IMR-90 (cell line): ENCODE measurements around the gene ELANE. TPM values are rescaled to one million over a fixed set of nuclear protein-coding genes. Genes with fewer than 3 reads are reported as not detected.
A peak's percentile ranks its signal among the peaks of the same experiment; 100 is the strongest.

Experiments
- ATAC-seq: fragments of 200-7000 bp; cut with Tn5 transposase; 2 replicates; pipeline ENCODE4 v1.9.1; 2020; ENCODE audit warnings: low read depth, mild to moderate bottlenecking, moderate library complexity
- BruUV-seq: library from RNA; stranded (reverse); fragments of 400-500 nt; replicated peaks from 2 replicates; lab custom pipeline; 2021; lab: Mats Ljungman, UMichigan
- CTCF ChIA-PET: fragments of 300-600 bp; formaldehyde crosslinking; extraction: SDS; loops from one replicate; lab custom pipeline; 2021; ENCODE audit warnings: antibody characterized with exemption; lab: Yijun Ruan, JAX
- POLR2A ChIA-PET: fragments of 300-600 bp; sonication (Branson Sonifier 250); formaldehyde crosslinking; loops from one replicate; lab custom pipeline; 2022; ENCODE audit warnings: antibody characterized with exemption; ENCODE audit not compliant: unreplicated experiment; lab: Charles Lee
- DNase-seq: peaks from one replicate; pipeline ENCODE4 v3.0.0; 2013
- H2AFZ ChIP-seq: replicated peaks from 2 replicates; pipeline ENCODE3; 2013; ENCODE audit warnings: low read length, mild to moderate bottlenecking; ENCODE audit not compliant: poor library complexity
- H2AK5ac ChIP-seq: 2 replicates; pipeline ENCODE4 v1.6.1; 2013; ENCODE audit warnings: low read depth, low read length, inconsistent platforms
- H2AK9ac ChIP-seq: replicated peaks from 2 replicates; pipeline ENCODE3; 2013; ENCODE audit warnings: mild to moderate bottlenecking, low read depth, low read length, moderate library complexity; ENCODE audit not compliant: poor library complexity
- H2BK120ac ChIP-seq: 2 replicates; pipeline ENCODE4 v1.6.1; 2013; ENCODE audit warnings: low read depth, low read length, inconsistent platforms
- H2BK15ac ChIP-seq: 3 replicates; pipeline ENCODE4 v1.6.1; 2013; ENCODE audit warnings: low read depth, low read length, inconsistent platforms
- H2BK20ac ChIP-seq: 2 replicates; pipeline ENCODE4 v1.6.1; 2013; ENCODE audit warnings: low read depth, mild to moderate bottlenecking, inconsistent platforms, low read length, moderate library complexity
- H2BK5ac ChIP-seq: 2 replicates; pipeline ENCODE4 v1.6.1; 2013; ENCODE audit warnings: mild to moderate bottlenecking, low read depth, low read length, inconsistent platforms; ENCODE audit not compliant: poor library complexity, severe bottlenecking
- H3K14ac ChIP-seq: replicated peaks from 2 replicates; pipeline ENCODE4 v1.6.1; 2013; ENCODE audit warnings: low read depth, low read length, inconsistent platforms
- H3K18ac ChIP-seq: 2 replicates; pipeline ENCODE4 v1.6.1; 2013; ENCODE audit warnings: low read depth, low read length, control low read depth
- H3K23ac ChIP-seq: 2 replicates; pipeline ENCODE4 v1.6.1; 2013; ENCODE audit warnings: low read depth, low read length, inconsistent platforms
- H3K27ac ChIP-seq: 2 replicates; pipeline ENCODE4 v1.5.1; 2013; ENCODE audit warnings: mild to moderate bottlenecking, control low read depth, low read length; ENCODE audit not compliant: insufficient read depth
- H3K27me3 ChIP-seq: 2 replicates; pipeline ENCODE4 v1.6.1; 2013; ENCODE audit warnings: low read length; ENCODE audit not compliant: control insufficient read depth, insufficient read depth
- H3K36me3 ChIP-seq: 2 replicates; pipeline ENCODE4 v1.6.1; 2013; ENCODE audit warnings: low read length, mixed read lengths; ENCODE audit not compliant: control insufficient read depth, insufficient read depth
- H3K4ac ChIP-seq: 2 replicates; pipeline ENCODE4 v1.6.1; 2013; ENCODE audit warnings: low read depth, low read length, inconsistent platforms
- H3K4me1 ChIP-seq: 2 replicates; pipeline ENCODE4 v1.6.1; 2013; ENCODE audit warnings: low read length, mixed read lengths; ENCODE audit not compliant: control insufficient read depth, insufficient read depth
- H3K4me2 ChIP-seq: 2 replicates; pipeline ENCODE4 v1.6.1; 2013; ENCODE audit warnings: low read depth, mild to moderate bottlenecking, control low read depth, low read length, moderate library complexity
- H3K4me3 ChIP-seq: 2 replicates; pipeline ENCODE4 v1.5.1; 2013; ENCODE audit warnings: low read depth, mild to moderate bottlenecking, control low read depth, low read length, moderate library complexity; ENCODE audit not compliant: insufficient read depth
- H3K56ac ChIP-seq: 2 replicates; pipeline ENCODE4 v1.6.1; 2013; ENCODE audit warnings: low read length, inconsistent platforms; ENCODE audit not compliant: insufficient read depth; ENCODE audit errors: extremely low read depth
- H3K79me1 ChIP-seq, 2 experiments: 2 replicates each; pipeline ENCODE4 v1.6.1; 2013; ENCODE audit warnings: low read length in 2 of 2, inconsistent platforms in 1 of 2, low read depth in 1 of 2
- H3K9ac ChIP-seq: 2 replicates; pipeline ENCODE4 v1.6.1; 2013; ENCODE audit warnings: low read depth, low read length, control low read depth
- H3K9me1 ChIP-seq: 2 replicates; pipeline ENCODE4 v1.6.1; 2013; ENCODE audit warnings: low read length, inconsistent platforms; ENCODE audit not compliant: insufficient read depth
- H3K9me3 ChIP-seq: 2 replicates; pipeline ENCODE4 v1.6.1; 2013; ENCODE audit warnings: low read length; ENCODE audit not compliant: control insufficient read depth, insufficient read depth
- H4K20me1 ChIP-seq: 2 replicates; pipeline ENCODE4 v1.6.1; 2013; ENCODE audit warnings: low read length, inconsistent platforms; ENCODE audit not compliant: insufficient read depth
- H4K5ac ChIP-seq: 2 replicates; pipeline ENCODE4 v1.6.1; 2013; ENCODE audit warnings: mild to moderate bottlenecking, low read depth, low read length, control low read depth
- H4K8ac ChIP-seq, 2 experiments: 2 replicates each; pipeline ENCODE4 v1.6.1; 2013; ENCODE audit warnings: low read depth in 2 of 2, low read length in 2 of 2, control low read depth in 1 of 2, inconsistent platforms in 1 of 2
- H4K91ac ChIP-seq: 2 replicates; pipeline ENCODE4 v1.6.1; 2013; ENCODE audit warnings: low read depth, low read length, inconsistent platforms; ENCODE audit not compliant: insufficient read depth
- BHLHE40 ChIP-seq: fragments of 150-350 bp; IDR thresholded peaks from 2 replicates; pipeline ENCODE4 v1.6.1; 2016; ENCODE audit warnings: mild to moderate bottlenecking, low read depth, low read length
- CEBPB ChIP-seq: IDR thresholded peaks from 2 replicates; pipeline ENCODE4 v1.6.1; 2012; ENCODE audit warnings: low read depth, low read length, improper control_type of control experiment
- FOS ChIP-seq: fragments of 150-350 bp; IDR thresholded peaks from 2 replicates; pipeline ENCODE4 v1.6.1; 2016; ENCODE audit warnings: low read depth, low read length
- MAFK ChIP-seq: IDR thresholded peaks from 2 replicates; pipeline ENCODE4 v1.6.1; 2012; ENCODE audit warnings: low read depth, low read length, improper control_type of control experiment
- MAZ ChIP-seq: IDR thresholded peaks from 2 replicates; pipeline ENCODE4 v1.6.1; 2012; ENCODE audit warnings: low read depth, mild to moderate bottlenecking, low read length, improper control_type of control experiment, moderate library complexity, borderline replicate concordance
- MXI1 ChIP-seq: IDR thresholded peaks from 2 replicates; pipeline ENCODE4 v1.6.1; 2012; ENCODE audit warnings: low read depth, mild to moderate bottlenecking, low read length, moderate library complexity, borderline replicate concordance
- NFE2L2 ChIP-seq: fragments of 150-350 bp; IDR thresholded peaks from 2 replicates; pipeline ENCODE4 v1.6.1; 2016; ENCODE audit warnings: low read depth, mild to moderate bottlenecking, low read length
- RAD21 ChIP-seq: IDR thresholded peaks from 2 replicates; pipeline ENCODE4 v1.6.1; 2012; ENCODE audit warnings: low read length, improper control_type of control experiment
- RCOR1 ChIP-seq: IDR thresholded peaks from 2 replicates; pipeline ENCODE4 v1.6.1; 2012; ENCODE audit warnings: mild to moderate bottlenecking, low read length, improper control_type of control experiment; ENCODE audit not compliant: insufficient replicate concordance
- RFX5 ChIP-seq: IDR thresholded peaks from 2 replicates; pipeline ENCODE4 v1.8.0; 2012; ENCODE audit warnings: low read depth, mild to moderate bottlenecking, low read length, moderate library complexity
- SMC3 ChIP-seq: fragments of 150-350 bp; IDR thresholded peaks from 2 replicates; pipeline ENCODE4 v1.6.1; 2016; ENCODE audit warnings: low read depth, mild to moderate bottlenecking, antibody characterized with exemption, low read length, moderate library complexity
- USF2 ChIP-seq: fragments of 150-350 bp; IDR thresholded peaks from 2 replicates; pipeline ENCODE4 v1.6.1; 2017; ENCODE audit warnings: mild to moderate bottlenecking, antibody characterized with exemption, low read length, low read depth
- WGBS, 2 experiments: methylation state at CpG; one replicate each; pipeline versions ENCODE4 v1.1.5 to v1.1.7; 2013; ENCODE audit warnings: missing lambda C conversion rate in 2 of 2; ENCODE audit not compliant: insufficient read length in 1 of 2; ENCODE audit errors: extremely low coverage in 2 of 2; 5-methylcytosine and 5-hydroxymethylcytosine counted together
- dilution Hi-C: fragments of 300-500 bp; cut with HindIII; formaldehyde crosslinking; loops from one replicate; pipeline ENCODE4 v1.14.3; 2018; ENCODE audit warnings: low sequenced_read_pairs; ENCODE audit not compliant: unreplicated experiment
- in situ Hi-C: fragments of 300-500 bp; cut with MboI; formaldehyde crosslinking; loops from 3 replicates; pipeline ENCODE4 v1.14.3; 2019; ENCODE audit warnings: low sequenced_read_pairs, inconsistent platforms, mixed read lengths
- intact Hi-C: fragments of 100-400 bp; cut with micrococcal nuclease; formaldehyde crosslinking; loops from 2 replicates; pipeline ENCODE4 v1.10.0; 2022
- polyA plus RNA-seq, 3 experiments: library from polyadenylated mRNA; depleted of rRNA; stranded (reverse); fragments of >200 nt; gene quantifications; 2 replicates each; pipeline ENCODE4 v1.2.3, GENCODE V29; 2012; ENCODE audit warnings: low replicate concordance in 1 of 3
- total RNA-seq: library from RNA; depleted of rRNA; stranded (reverse); fragments of >200 nt; gene quantifications from 2 replicates; pipeline ENCODE4 v1.2.3, GENCODE V29; 2012
- TF ChIP-seq, protein P1 (sequence below): conservative IDR thresholded peaks from 2 replicates; pipeline ENCODE4 v1.5.1; 2012; ENCODE audit warnings: mild to moderate bottlenecking, low read depth, low read length, improper control_type of control experiment

The ELANE gene
- total and polyA plus RNA-seq, 2 of the 4 experiments (the other 2 are of a cell fraction), result 0.27 TPM; not detected in 1

- no peaks in the 10 kb centered on the region for H3K9me3 ChIP-seq
- peak overlapping the region; percentile 92 for H3K9ac ChIP-seq
- ATAC-seq, result peak; percentile 52
- peak overlapping the region; percentile 84 for H3K4ac ChIP-seq
- H3K18ac ChIP-seq, result peak overlapping the region; percentile 67; the same call in 1 of the 2 replicates
- intact Hi-C loops, result no loop called here
- H3K27me3 ChIP-seq, result no peaks in the 10 kb centered on the region
- H4K91ac ChIP-seq, result peak overlapping the region; percentile 79; the same call in 1 of the 2 replicates
- peaks cover 9 to 31% of the 10 kb centered on the region in 2 experiments for H3K79me1 ChIP-seq
- peaks cover 6% of the 10 kb centered on the region; the same call in 1 of the 2 replicates for H3K9me1 ChIP-seq
- H3K4me3 ChIP-seq, result peak overlapping the region; percentile 97
- H2AFZ ChIP-seq, result peak overlapping the region; percentile 85
- H2BK20ac ChIP-seq, result no peak overlapping the region
- BruUV-seq, result no TSS peak
- ChIA-PET CTCF (no interaction called here), POLR2A (no interaction called here)
- peak overlapping the region; percentile 71 for H2BK5ac ChIP-seq
- WGBS, 2 experiments, result 8% methylated on average over 9 of the region's 27 CpGs; no CpG with 5 or more reads in 1 of the 2 experiments
- no peak for DNase-seq
- H3K23ac ChIP-seq, result no peak overlapping the region
- H3K56ac ChIP-seq, result peak overlapping the region; percentile 60
- TF ChIP-seq, protein P1, sequence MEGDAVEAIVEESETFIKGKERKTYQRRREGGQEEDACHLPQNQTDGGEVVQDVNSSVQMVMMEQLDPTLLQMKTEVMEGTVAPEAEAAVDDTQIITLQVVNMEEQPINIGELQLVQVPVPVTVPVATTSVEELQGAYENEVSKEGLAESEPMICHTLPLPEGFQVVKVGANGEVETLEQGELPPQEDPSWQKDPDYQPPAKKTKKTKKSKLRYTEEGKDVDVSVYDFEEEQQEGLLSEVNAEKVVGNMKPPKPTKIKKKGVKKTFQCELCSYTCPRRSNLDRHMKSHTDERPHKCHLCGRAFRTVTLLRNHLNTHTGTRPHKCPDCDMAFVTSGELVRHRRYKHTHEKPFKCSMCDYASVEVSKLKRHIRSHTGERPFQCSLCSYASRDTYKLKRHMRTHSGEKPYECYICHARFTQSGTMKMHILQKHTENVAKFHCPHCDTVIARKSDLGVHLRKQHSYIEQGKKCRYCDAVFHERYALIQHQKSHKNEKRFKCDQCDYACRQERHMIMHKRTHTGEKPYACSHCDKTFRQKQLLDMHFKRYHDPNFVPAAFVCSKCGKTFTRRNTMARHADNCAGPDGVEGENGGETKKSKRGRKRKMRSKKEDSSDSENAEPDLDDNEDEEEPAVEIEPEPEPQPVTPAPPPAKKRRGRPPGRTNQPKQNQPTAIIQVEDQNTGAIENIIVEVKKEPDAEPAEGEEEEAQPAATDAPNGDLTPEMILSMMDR, result no peak
- TF ChIP-seq FOS, result no peak
- TF ChIP-seq RCOR1, result no peak
- no peak for TF ChIP-seq MAFK
- TF ChIP-seq MXI1, result no peak
- TF ChIP-seq RFX5, result no peak
- no peak for TF ChIP-seq SMC3
- no peak for TF ChIP-seq NFE2L2
- TF ChIP-seq RAD21, result no peak
- no peak for TF ChIP-seq MAZ
- TF ChIP-seq BHLHE40, result no peak
- no peak for TF ChIP-seq USF2
- TF ChIP-seq CEBPB, result no peak
- peaks cover 6% of the 10 kb centered on the region; the same call in 1 of the 2 replicates for H4K20me1 ChIP-seq
- H2BK120ac ChIP-seq, result no peak overlapping the region; the same call in 1 of the 2 replicates
- H3K36me3 ChIP-seq, result peaks cover 33% of the 10 kb centered on the region
- H2BK15ac ChIP-seq, result no peak overlapping the region
- peak overlapping the region; percentile 95 for H3K27ac ChIP-seq
- dilution Hi-C loops, result no loop called here
- no peaks in the 10 kb centered on the region for H3K4me1 ChIP-seq
- in situ Hi-C loops, result no loop called here
- peak overlapping the region; percentile 86 for H2AK9ac ChIP-seq
- H4K5ac ChIP-seq, result peak overlapping the region; percentile 88
- peak overlapping the region; percentile 35; the same call in 1 of the 2 replicates for H2AK5ac ChIP-seq
- H4K8ac ChIP-seq, result peak overlapping the region; percentile 24 to 94
- H3K4me2 ChIP-seq, result peak overlapping the region; percentile 99
- peak overlapping the region; percentile 1 for H3K14ac ChIP-seq
Observed at GRCh38 chr19:892243-892893, 40.3 kb downstream of the ELANE start.
